Mucosa of stomach (tissue), 1 donor: Measurements from ENCODE around the gene CITED4.

Experiments
- H3K27me3 ChIP-seq: one replicate; pipeline ENCODE4 v1.7.0; 2013; ENCODE audit warnings: mild to moderate bottlenecking, low read length; ENCODE audit not compliant: control insufficient read depth, insufficient read depth
- H3K36me3 ChIP-seq: one replicate; pipeline ENCODE4 v1.7.0; 2013; ENCODE audit warnings: low read length; ENCODE audit not compliant: control insufficient read depth, insufficient read depth
- H3K4me1 ChIP-seq: one replicate; pipeline ENCODE4 v1.7.0; 2013; ENCODE audit warnings: mild to moderate bottlenecking, low read length; ENCODE audit not compliant: control insufficient read depth, insufficient read depth
- H3K4me3 ChIP-seq: one replicate; pipeline ENCODE4 v1.7.0; 2013; ENCODE audit warnings: low read length
- H3K9ac ChIP-seq: one replicate; pipeline ENCODE4 v1.7.0; 2013; ENCODE audit warnings: mild to moderate bottlenecking, low read length, moderate library complexity
- H3K9me3 ChIP-seq: one replicate; pipeline ENCODE4 v1.7.0; 2013; ENCODE audit warnings: mild to moderate bottlenecking, low read length, moderate library complexity; ENCODE audit not compliant: control insufficient read depth
- donor health status: Pancreatic carcinoma.

The CITED4 gene

GRCh38 chr1:40847023-40847745, 15.0 kb downstream of the CITED4 start:
- H3K4me3 ChIP-seq, result no peak overlapping the region

DNA sequence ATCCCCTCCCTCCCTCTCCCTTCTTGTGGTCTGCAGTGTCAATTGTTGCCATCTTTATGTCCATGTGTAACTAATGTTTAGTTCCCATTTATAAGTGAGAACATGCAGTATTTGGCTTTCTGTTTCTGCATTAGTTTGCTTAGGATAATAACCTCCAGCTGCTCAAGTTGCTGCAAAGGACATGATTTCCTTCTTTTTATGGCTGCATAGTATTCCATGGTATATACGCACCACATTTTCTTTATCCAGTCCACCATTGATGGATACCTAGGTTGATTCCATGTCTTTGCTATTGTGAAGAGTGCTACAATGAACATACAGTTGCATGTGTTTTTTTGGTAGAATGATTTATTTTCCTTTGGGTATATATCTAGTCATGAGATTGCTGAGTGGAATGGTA, 16.3 kb downstream of the CITED4 start:
- Histone ChIP-seq H3K9me3 (no peaks in the 10 kb centered on the region), H3K4me3 (no peak overlapping the region), H3K27me3 (no peaks in the 10 kb centered on the region), H3K4me1 (no peaks in the 10 kb centered on the region), H3K36me3 (no peaks in the 10 kb centered on the region), H3K9ac (no peak overlapping the region)

More at GRCh38 chr1:40847023-40847745, 15.0 kb downstream of the CITED4 start:
- Histone ChIP-seq H3K9ac (no peak overlapping the region), H3K27me3 (no peaks in the 10 kb centered on the region), H3K9me3 (no peaks in the 10 kb centered on the region), H3K4me1 (no peaks in the 10 kb centered on the region), H3K36me3 (no peaks in the 10 kb centered on the region)

GRCh38 chr1:40844887-40845878, 17.0 kb downstream of the CITED4 start:
- Histone ChIP-seq H3K27me3 (no peaks in the 10 kb centered on the region), H3K4me1 (no peaks in the 10 kb centered on the region), H3K4me3 (no peak overlapping the region), H3K36me3 (no peaks in the 10 kb centered on the region), H3K9me3 (no peaks in the 10 kb centered on the region), H3K9ac (no peak overlapping the region)

GRCh38 chr1:40844079-40844478, 18.1 kb downstream of the CITED4 start:
- Histone ChIP-seq H3K9ac (no peak overlapping the region), H3K4me3 (no peak overlapping the region), H3K27me3 (no peaks in the 10 kb centered on the region), H3K9me3 (no peaks in the 10 kb centered on the region), H3K4me1 (no peaks in the 10 kb centered on the region), H3K36me3 (no peaks in the 10 kb centered on the region)

GRCh38 chr1:40842691-40843090, 19.5 kb downstream of the CITED4 start:
- no peak overlapping the region for H3K4me3 ChIP-seq
- no peaks in the 10 kb centered on the region for H3K27me3 ChIP-seq
- no peaks in the 10 kb centered on the region for H3K4me1 ChIP-seq
- no peak overlapping the region for H3K9ac ChIP-seq
- no peaks in the 10 kb centered on the region for H3K9me3 ChIP-seq
- H3K36me3 ChIP-seq, result no peaks in the 10 kb centered on the region

GRCh38 chr1:40842207-40842606, 20.0 kb downstream of the CITED4 start:
- no peak overlapping the region for H3K9ac ChIP-seq
- no peaks in the 10 kb centered on the region for H3K36me3 ChIP-seq
- H3K4me1 ChIP-seq, result no peaks in the 10 kb centered on the region
- H3K4me3 ChIP-seq, result no peak overlapping the region
- no peaks in the 10 kb centered on the region for H3K9me3 ChIP-seq
- no peaks in the 10 kb centered on the region for H3K27me3 ChIP-seq

GRCh38 chr1:40841602-40842001, 20.6 kb downstream of the CITED4 start:
- Histone ChIP-seq H3K4me1 (no peaks in the 10 kb centered on the region), H3K36me3 (no peaks in the 10 kb centered on the region), H3K9me3 (no peaks in the 10 kb centered on the region), H3K9ac (no peak overlapping the region), H3K4me3 (no peak overlapping the region), H3K27me3 (no peaks in the 10 kb centered on the region)

DNA sequence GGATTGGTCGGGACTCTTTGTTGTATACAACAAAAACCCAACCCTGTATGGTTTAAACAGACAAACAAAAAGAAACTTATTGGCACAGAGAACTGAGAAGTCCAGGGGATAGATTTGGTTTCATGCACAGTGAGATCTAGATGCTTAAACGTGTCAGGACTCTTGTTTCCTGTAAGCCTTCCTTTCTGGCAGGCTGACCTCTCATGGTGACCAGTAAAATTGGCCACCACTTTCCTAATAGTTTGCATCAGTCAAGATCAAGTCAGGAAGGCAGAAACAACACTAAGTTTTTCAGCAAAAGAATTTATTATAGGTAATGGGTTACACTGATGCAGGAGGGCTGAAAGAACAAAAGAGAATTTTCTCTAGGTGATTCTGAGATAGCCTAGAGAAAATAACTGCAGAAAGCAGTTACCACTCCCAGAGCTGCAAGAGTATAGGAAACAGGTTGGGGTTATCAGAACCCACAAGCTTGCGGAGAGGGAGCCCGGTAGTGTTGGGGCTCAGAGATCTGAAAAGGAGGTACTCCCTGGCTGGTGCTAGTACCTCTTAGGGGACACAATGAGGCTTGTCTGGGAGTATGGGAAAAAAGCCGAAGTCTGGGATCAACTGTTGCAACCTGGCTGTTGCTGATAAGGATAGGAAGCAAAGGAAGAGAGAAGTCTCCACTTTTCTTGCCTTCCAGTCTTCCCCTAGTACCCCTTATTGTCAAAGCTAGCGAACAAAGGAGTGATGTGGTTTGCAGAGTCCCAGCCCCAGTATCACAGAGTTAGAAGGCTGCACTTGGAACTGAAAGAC, 21.4 kb downstream of the CITED4 start:
- Histone ChIP-seq H3K4me3 (no peak overlapping the region), H3K9me3 (no peaks in the 10 kb centered on the region), H3K4me1 (no peaks in the 10 kb centered on the region), H3K36me3 (no peaks in the 10 kb centered on the region), H3K27me3 (no peaks in the 10 kb centered on the region), H3K9ac (no peak overlapping the region)

DNA sequence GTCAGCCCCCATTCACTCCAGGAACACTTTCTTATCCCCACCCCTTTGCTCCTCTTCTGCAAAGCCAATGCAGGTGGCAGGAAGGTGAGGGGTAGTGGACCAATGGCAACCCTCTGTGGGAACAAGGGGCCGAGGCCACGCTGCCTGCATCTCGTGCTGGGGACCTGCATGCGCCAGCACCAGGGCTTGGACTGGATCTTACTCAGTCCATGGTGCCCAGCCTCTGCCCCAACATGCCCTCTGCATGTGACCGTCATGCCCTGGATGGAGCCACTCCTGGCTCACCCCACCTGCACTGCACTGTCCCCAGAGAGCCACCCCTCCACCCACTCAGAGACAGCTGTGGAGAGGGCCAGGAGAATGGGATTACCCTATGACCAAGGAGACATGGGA, 22.2 kb downstream of the CITED4 start:
- Histone ChIP-seq H3K36me3 (no peaks in the 10 kb centered on the region), H3K9ac (no peak overlapping the region), H3K27me3 (no peaks in the 10 kb centered on the region), H3K4me3 (no peak overlapping the region), H3K9me3 (no peaks in the 10 kb centered on the region), H3K4me1 (no peaks in the 10 kb centered on the region)

- Histone ChIP-seq H3K27me3 (no peaks in the 10 kb centered on the region), H3K9ac (no peak overlapping the region), H3K36me3 (no peaks in the 10 kb centered on the region), H3K9me3 (no peaks in the 10 kb centered on the region), H3K4me3 (no peak overlapping the region), H3K4me1 (no peaks in the 10 kb centered on the region)
These were observed 22.9 kb downstream of the CITED4 start for GRCh38 chr1:40838980-40839942.
